ENCODE results near the gene TRABD2B. TPM values are rescaled to one million over a fixed set of nuclear protein-coding genes. Genes with fewer than 3 reads are reported as not detected.

The TRABD2B gene
- total and polyA plus RNA-seq, 11 donors: 0.31 to 1.1 (median 0.80) TPM

DNA sequence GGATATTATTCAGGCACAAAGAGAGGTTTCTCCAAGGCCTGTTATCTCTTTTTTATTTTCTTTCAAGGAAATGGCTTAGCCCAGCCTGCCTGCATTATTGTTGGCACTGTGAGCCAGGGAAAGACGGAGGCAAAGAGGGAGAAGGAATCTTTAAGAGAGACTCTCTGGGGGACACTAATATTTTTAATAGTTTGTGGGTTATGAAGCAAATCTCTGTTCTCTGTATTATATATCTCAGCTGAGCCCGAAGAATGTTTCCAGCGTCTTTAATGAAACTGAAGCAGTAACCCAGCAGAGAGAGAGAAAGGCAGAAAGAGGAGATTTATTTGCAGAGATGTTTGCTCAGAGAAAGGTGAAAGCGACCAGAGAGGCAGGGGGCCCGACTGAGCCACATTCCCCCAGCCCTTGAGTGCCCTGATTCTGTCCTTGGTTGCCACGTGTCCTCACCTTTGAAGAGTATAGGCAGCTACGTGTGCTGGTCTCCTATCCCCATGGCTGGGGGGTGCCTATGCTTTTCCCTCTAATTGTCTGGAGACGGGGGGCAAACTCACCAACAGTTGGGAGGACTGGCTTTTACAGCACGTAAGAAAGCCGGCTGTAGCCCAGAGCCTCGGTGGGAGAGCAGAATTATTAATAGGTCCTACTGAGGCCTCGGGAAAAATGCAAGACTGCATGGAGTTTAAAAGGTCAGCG, 166.4 kb downstream of the TRABD2B start:
- Histone ChIP-seq H3K27ac (peak overlapping the region in 3 of 12 donors; percentile 14 to 57 (median 24)), H3K9me3 (peaks cover 0 to 18% (median 6%) of the 10 kb centered on the region in 12 donors), H3K27me3 (no peaks in the 10 kb centered on the region), H3K4me3 (no peak overlapping the region), H3K36me3 (no peaks in the 10 kb centered on the region), H3K4me1 (peaks cover 0 to 17% (median 0%) of the 10 kb centered on the region in 12 donors)
- TF ChIP-seq POLR2A (IDR thresholded peaks at IDR 0.05): no peak
- TF ChIP-seq, protein P1, sequence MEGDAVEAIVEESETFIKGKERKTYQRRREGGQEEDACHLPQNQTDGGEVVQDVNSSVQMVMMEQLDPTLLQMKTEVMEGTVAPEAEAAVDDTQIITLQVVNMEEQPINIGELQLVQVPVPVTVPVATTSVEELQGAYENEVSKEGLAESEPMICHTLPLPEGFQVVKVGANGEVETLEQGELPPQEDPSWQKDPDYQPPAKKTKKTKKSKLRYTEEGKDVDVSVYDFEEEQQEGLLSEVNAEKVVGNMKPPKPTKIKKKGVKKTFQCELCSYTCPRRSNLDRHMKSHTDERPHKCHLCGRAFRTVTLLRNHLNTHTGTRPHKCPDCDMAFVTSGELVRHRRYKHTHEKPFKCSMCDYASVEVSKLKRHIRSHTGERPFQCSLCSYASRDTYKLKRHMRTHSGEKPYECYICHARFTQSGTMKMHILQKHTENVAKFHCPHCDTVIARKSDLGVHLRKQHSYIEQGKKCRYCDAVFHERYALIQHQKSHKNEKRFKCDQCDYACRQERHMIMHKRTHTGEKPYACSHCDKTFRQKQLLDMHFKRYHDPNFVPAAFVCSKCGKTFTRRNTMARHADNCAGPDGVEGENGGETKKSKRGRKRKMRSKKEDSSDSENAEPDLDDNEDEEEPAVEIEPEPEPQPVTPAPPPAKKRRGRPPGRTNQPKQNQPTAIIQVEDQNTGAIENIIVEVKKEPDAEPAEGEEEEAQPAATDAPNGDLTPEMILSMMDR (IDR thresholded peaks at IDR 0.05): no peak
- WGBS, 4 donors: 71 to 80% (median 75%) methylated on average over 11 to 13 of the region's 13 CpGs
- intact Hi-C loops (cut with DNase I): no loop called here
- DNase-seq: peak in 1 of 5 donors; percentile 4
- no peak for ATAC-seq

DNA sequence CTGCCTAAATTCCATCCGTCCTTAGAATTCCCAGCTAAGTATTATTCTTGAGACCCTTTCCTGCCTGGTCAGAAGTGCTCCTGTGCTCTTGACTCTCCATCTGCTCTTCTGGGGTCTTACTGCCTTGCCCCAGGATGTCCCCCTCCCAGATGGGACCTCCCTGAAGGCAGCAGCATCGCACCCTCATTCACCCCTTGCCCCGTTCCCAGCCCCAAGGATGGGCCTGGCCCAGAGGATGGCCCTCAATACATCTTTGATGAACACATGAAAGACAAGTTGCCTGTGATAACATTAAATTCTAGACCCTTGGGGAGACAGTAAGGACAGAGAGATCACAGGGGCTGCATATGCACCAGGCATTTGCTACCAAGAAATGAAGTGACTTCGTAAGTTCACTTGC, 167.2 kb downstream of the TRABD2B start:
- peaks cover 0 to 10% (median 2%) of the 10 kb centered on the region in 12 donors for H3K9me3 ChIP-seq
- no peaks in the 10 kb centered on the region for H3K27me3 ChIP-seq
- intact Hi-C loops (cut with DNase I): no loop called here
- 67 to 78% (median 71%) methylated on average over 4 of the region's 4 CpGs for WGBS, 4 donors
- no peak for TF ChIP-seq POLR2A (IDR thresholded peaks at IDR 0.05)
- TF ChIP-seq, protein P1 (IDR thresholded peaks at IDR 0.05): no peak
- ATAC-seq: no peak
- H3K36me3 ChIP-seq: no peaks in the 10 kb centered on the region
- H3K4me3 ChIP-seq: no peak overlapping the region
- no peak for DNase-seq
- peak overlapping the region in 1 of 12 donors; percentile 57 for H3K27ac ChIP-seq
- H3K4me1 ChIP-seq: peaks cover 0 to 21% (median under 1%) of the 10 kb centered on the region in 12 donors

DNA sequence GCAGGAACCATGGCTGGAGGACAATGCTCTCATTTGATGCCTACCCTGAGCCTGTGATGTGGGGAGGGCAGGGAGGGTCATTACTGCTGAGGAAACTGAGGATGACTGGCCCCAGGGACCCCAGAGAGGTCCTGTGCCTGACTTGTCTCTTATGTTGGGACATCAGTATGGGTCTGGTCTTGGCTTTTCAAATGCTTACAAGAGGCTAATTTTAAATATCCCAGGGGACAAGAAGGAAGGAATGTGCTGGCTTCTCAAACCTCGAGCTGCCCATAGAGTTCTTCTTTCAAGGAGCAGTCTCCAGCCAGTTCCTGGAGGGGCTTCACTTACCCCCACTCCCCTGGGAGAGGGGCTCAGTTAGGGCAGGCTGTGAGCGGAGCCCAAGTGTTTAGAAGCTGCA, 168.2 kb downstream of the TRABD2B start:
- DNase-seq: no peak
- intact Hi-C loops (cut with DNase I): no loop called here
- TF ChIP-seq, protein P1 (IDR thresholded peaks at IDR 0.05): no peak
- no peaks in the 10 kb centered on the region for H3K9me3 ChIP-seq
- no peaks in the 10 kb centered on the region for H3K27me3 ChIP-seq
- peak overlapping the region in 1 of 12 donors; percentile 17 for H3K27ac ChIP-seq
- H3K4me1 ChIP-seq: peaks cover 0 to 24% (median 2%) of the 10 kb centered on the region in 12 donors
- 55 to 72% (median 60%) methylated on average over 2 of the region's 2 CpGs for WGBS, 4 donors
- H3K36me3 ChIP-seq: no peaks in the 10 kb centered on the region
- H3K4me3 ChIP-seq: no peak overlapping the region
- ATAC-seq: peak in 1 of 4 donors; percentile 23

DNA sequence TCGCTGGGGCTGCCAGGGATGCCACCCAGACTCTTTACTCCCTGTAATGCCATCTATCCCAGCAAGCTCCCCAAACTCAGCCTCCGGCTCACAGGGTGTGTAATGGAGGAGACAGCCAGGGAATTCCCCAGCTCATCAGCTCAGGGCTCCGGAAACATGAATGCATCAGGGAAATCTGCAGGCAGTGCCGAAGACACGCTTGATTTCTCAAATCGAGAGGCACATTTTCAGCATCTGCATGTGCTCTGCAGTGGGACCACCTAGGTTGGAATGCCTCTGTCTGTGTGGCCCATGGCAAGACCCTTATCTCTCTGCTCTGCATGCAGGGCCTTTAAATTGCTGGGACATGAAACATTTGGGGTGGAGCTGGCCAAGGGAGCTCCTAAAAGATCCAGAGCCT, 170.1 kb downstream of the TRABD2B start:
- peak in 1 of 5 donors; percentile 15 for DNase-seq
- 68 to 79% (median 77%) methylated on average over 4 to 6 of the region's 6 CpGs for WGBS, 4 donors

More for the DNA sequence above, 170.1 kb downstream of the TRABD2B start:
- no peaks in the 10 kb centered on the region for H3K9me3 ChIP-seq
- intact Hi-C loops (cut with DNase I): no loop called here
- no peak for ATAC-seq
- no peak overlapping the region for H3K4me3 ChIP-seq
- H3K27me3 ChIP-seq: no peaks in the 10 kb centered on the region
- H3K27ac ChIP-seq: no peak overlapping the region
- peaks cover 0 to 24% (median 2%) of the 10 kb centered on the region in 12 donors for H3K4me1 ChIP-seq
- no peak for TF ChIP-seq POLR2A (IDR thresholded peaks at IDR 0.05)
- TF ChIP-seq, protein P1 (IDR thresholded peaks at IDR 0.05): no peak
- no peaks in the 10 kb centered on the region for H3K36me3 ChIP-seq
